HCT116 (cell line): ENCODE results near the gene SIGLEC5. TPM values are rescaled to one million over a fixed set of nuclear protein-coding genes. Genes with fewer than 3 reads are reported as not detected.
A peak's percentile ranks its signal among the peaks of the same experiment; 100 is the strongest.

ENCODE experiments used
- ATAC-seq: fragments of 200-7000 bp; cut with Tn5 transposase; 2 replicates; pipeline ENCODE4 v1.9.1; 2020; ENCODE audit warnings: mild to moderate bottlenecking, moderate library complexity
- BruUV-seq: library from RNA; stranded (reverse); fragments of 400-500 nt; replicated peaks from 2 replicates; lab custom pipeline; 2021; lab: Mats Ljungman, UMichigan
- CTCF ChIA-PET: fragments of 300-600 bp; sonication (Branson Sonifier 250); formaldehyde crosslinking; loops from one replicate; lab custom pipeline; 2021; ENCODE audit warnings: antibody characterized with exemption; lab: Charles Lee
- POLR2A ChIA-PET: fragments of 300-600, 350-600 bp; sonication (Branson Sonifier 250); formaldehyde crosslinking; loops from one replicate; lab custom pipeline; 2021; ENCODE audit warnings: antibody characterized with exemption; lab: Charles Lee
- RAD21 ChIA-PET, 2 experiments: fragments of 300-600 bp; sonication (Branson Sonifier 250); formaldehyde crosslinking; loops; one replicate each; lab custom pipeline; 2023; ENCODE audit warnings: low total read pairs in 2 of 2; ENCODE audit not compliant: uncharacterized antibody in 2 of 2, unreplicated experiment in 2 of 2, low non-redundant PET in 1 of 2; lab: Charles Lee
- DNase-seq: peaks from one replicate; pipeline ENCODE4 v3.0.0-alpha.2; 2010; ENCODE audit warnings: low read depth, low spot score
- H2AFZ ChIP-seq: fragments of 200-600 bp; shearing (Covaris generic), sonication (generic); 2 replicates; pipeline ENCODE4 v1.6.1; 2017; ENCODE audit warnings: low read depth, mixed run types, mixed read lengths, antibody characterized with exemption, low read length; ENCODE audit not compliant: poor library complexity, severe bottlenecking
- H3K27ac ChIP-seq: 2 replicates; pipeline ENCODE4 v1.5.1; 2012; ENCODE audit warnings: low read depth, low read length
- H3K27me3 ChIP-seq: fragments of 200-600 bp; sonication (generic); 2 replicates; pipeline ENCODE4 v1.6.1; 2016; ENCODE audit warnings: mixed run types, low read length, mixed read lengths; ENCODE audit not compliant: insufficient read depth
- H3K36me3 ChIP-seq, 2 experiments: fragments of 200-500 bp in 1 of 2; fragments of 200-600 bp in 1 of 2; sonication (Bioruptor generic) in 1 of 2; sonication (generic) in 1 of 2; 2 replicates each; pipeline versions ENCODE4 v1.5.1 to v1.6.1; 2014 to 2016; ENCODE audit warnings: low read length in 2 of 2, inconsistent platforms in 1 of 2, mixed read lengths in 1 of 2, mixed run types in 1 of 2; ENCODE audit not compliant: insufficient read depth in 2 of 2, control insufficient read depth in 1 of 2
- H3K4me1 ChIP-seq, 2 experiments: fragments of 200-600 bp in 1 of 2; sonication (generic) in 1 of 2; 2 replicates each; pipeline versions ENCODE4 v1.5.1 to v1.6.1; 2012 to 2017; ENCODE audit warnings: low read length in 2 of 2, inconsistent platforms in 1 of 2, mild to moderate bottlenecking in 1 of 2, mixed read lengths in 1 of 2, mixed run types in 1 of 2, moderate library complexity in 1 of 2; ENCODE audit not compliant: insufficient read depth in 2 of 2, control insufficient read depth in 1 of 2
- H3K4me2 ChIP-seq: fragments of 200-600 bp; sonication (generic); 2 replicates; pipeline ENCODE4 v1.6.1; 2017; ENCODE audit warnings: mixed run types, low read length, mixed read lengths
- H3K4me3 ChIP-seq, 2 experiments: fragments of 200-600 bp in 1 of 2; sonication (generic) in 1 of 2; replicated peaks in 1 of 2; 2 replicates each; pipeline ENCODE4 v1.5.1; 2011 to 2016; ENCODE audit warnings: low read length in 2 of 2, control low read depth in 1 of 2, low read depth in 1 of 2, mild to moderate bottlenecking in 1 of 2, mixed read lengths in 1 of 2, mixed run types in 1 of 2
- H3K79me2 ChIP-seq: fragments of 200-600 bp; sonication (generic); 2 replicates; pipeline ENCODE4 v1.6.1; 2017; ENCODE audit warnings: mild to moderate bottlenecking, mixed run types, low read length, moderate library complexity, mixed read lengths; ENCODE audit not compliant: insufficient read depth
- H3K9ac ChIP-seq: fragments of 200-600 bp; sonication (generic); 2 replicates; pipeline ENCODE4 v1.6.1; 2016; ENCODE audit warnings: low read length, mixed read lengths
- H3K9me2 ChIP-seq: fragments of 200-600 bp; sonication (generic), shearing (Covaris generic); 2 replicates; pipeline ENCODE4 v1.6.1; 2017; ENCODE audit warnings: mixed run types, mild to moderate bottlenecking, moderate library complexity; ENCODE audit not compliant: insufficient read depth
- H3K9me3 ChIP-seq, 2 experiments: fragments of 200-500 bp in 1 of 2; fragments of 200-600 bp in 1 of 2; sonication (Bioruptor generic) in 1 of 2; sonication (generic) in 1 of 2; 2 replicates each; pipeline ENCODE4 v1.6.1; 2014 to 2017; ENCODE audit warnings: low read length in 2 of 2, mixed read lengths in 2 of 2, inconsistent platforms in 1 of 2, low read depth in 1 of 2, mild to moderate bottlenecking in 1 of 2, mixed run types in 1 of 2, moderate library complexity in 1 of 2; ENCODE audit not compliant: control insufficient read depth in 1 of 2, insufficient read depth in 1 of 2
- H4K20me1 ChIP-seq: fragments of 200-600 bp; sonication (generic), shearing (Covaris generic); 2 replicates; pipeline ENCODE4 v1.6.1; 2017; ENCODE audit warnings: mixed run types, mild to moderate bottlenecking, moderate library complexity; ENCODE audit not compliant: insufficient read depth
- ATF3 ChIP-seq: IDR thresholded peaks from 2 replicates; pipeline ENCODE4 v1.6.1; 2012
- CTCF ChIP-seq, 3 experiments: fragments of 200-600 bp in 1 of 3; sonication (generic) in 1 of 3; IDR thresholded peaks in 2 of 3; conservative IDR thresholded peaks in 1 of 3; 2 replicates each; pipeline ENCODE4 v1.5.1; 2012 to 2017; ENCODE audit warnings: low read depth in 2 of 3, low read length in 2 of 3, antibody characterized with exemption in 1 of 3, borderline replicate concordance in 1 of 3, control low read depth in 1 of 3, mild to moderate bottlenecking in 1 of 3, mixed read lengths in 1 of 3, mixed run types in 1 of 3, moderate library complexity in 1 of 3; ENCODE audit not compliant: insufficient read depth in 1 of 3
- EGR1 ChIP-seq: IDR thresholded peaks from 2 replicates; pipeline ENCODE4 v1.6.1; 2012; ENCODE audit warnings: low read depth
- EZH2 ChIP-seq: fragments of 200-600 bp; sonication (generic); IDR thresholded peaks from 2 replicates; pipeline ENCODE4 v1.6.1; 2017; ENCODE audit warnings: antibody characterized with exemption, mixed run types
- EZH2phosphoT487 ChIP-seq: fragments of 200-600 bp; IDR thresholded peaks from 2 replicates; pipeline ENCODE4 v1.6.1; 2018; ENCODE audit warnings: antibody characterized with exemption, borderline replicate concordance
- FOSL1 ChIP-seq: IDR thresholded peaks from 2 replicates; pipeline ENCODE4 v1.6.1; 2012; ENCODE audit warnings: low read depth
- JUND ChIP-seq: IDR thresholded peaks from 2 replicates; pipeline ENCODE4 v1.6.1; 2012
- MAX ChIP-seq: IDR thresholded peaks from 2 replicates; pipeline ENCODE4 v1.6.1; 2012
- POLR2A ChIP-seq: IDR thresholded peaks from 2 replicates; pipeline ENCODE4 v1.7.0; 2011; ENCODE audit warnings: borderline replicate concordance; ENCODE audit not compliant: insufficient read depth, insufficient read length; ENCODE audit errors: extremely low read depth
- POLR2AphosphoS5 ChIP-seq: IDR thresholded peaks from 2 replicates; pipeline ENCODE4 v1.6.1; 2011; ENCODE audit warnings: mild to moderate bottlenecking, low read depth, low read length, moderate library complexity
- REST ChIP-seq: IDR thresholded peaks from 2 replicates; pipeline ENCODE4 v1.6.1; 2012; ENCODE audit warnings: low read depth
- TCF7L2 ChIP-seq: IDR thresholded peaks from 2 replicates; pipeline ENCODE4 v1.7.0; 2011; ENCODE audit warnings: borderline replicate concordance, inconsistent platforms; ENCODE audit not compliant: insufficient read depth, insufficient read length; ENCODE audit errors: extremely low read depth
- ZBTB33 ChIP-seq: IDR thresholded peaks from 2 replicates; pipeline ENCODE4 v1.6.1; 2011; ENCODE audit warnings: mild to moderate bottlenecking, low read length, moderate library complexity; ENCODE audit not compliant: insufficient replicate concordance; ENCODE audit errors: extremely low read depth
- ZNF274 ChIP-seq: fragments of 200-500 bp; sonication (Bioruptor generic); IDR thresholded peaks from 2 replicates; pipeline ENCODE4 v1.6.1; 2014; ENCODE audit warnings: mild to moderate bottlenecking, low read depth, low read length, inconsistent platforms
- intact Hi-C: fragments of 100-400 bp; cut with micrococcal nuclease; formaldehyde crosslinking; loops from 2 replicates; pipeline ENCODE4 v1.10.0; 2022
- total RNA-seq: library from RNA; stranded (reverse); gene quantifications from one replicate; pipeline ENCODE4 v1.2.1, GENCODE V29; 2021; ENCODE audit not compliant: unreplicated experiment

SIGLEC5 gene
- total RNA-seq, 1 experiment from 2014 or later: not detected

- no peaks in the 10 kb centered on the region for H3K27me3 ChIP-seq
- H3K9me3 ChIP-seq: no peaks in the 10 kb centered on the region
- H3K4me2 ChIP-seq: peak overlapping the region; percentile 72
- ATAC-seq (no peak), DNase-seq (no peak)
- POLR2A ChIA-PET: interaction anchor here (1.7 kb wide), 1 partner anchor 24 kb away, joined by 6 read pairs; the partner anchor contains the start of gene ZNF175
- H3K79me2 ChIP-seq: no peaks in the 10 kb centered on the region
- RAD21 ChIA-PET: no interaction called here
- H3K27ac ChIP-seq: no peak overlapping the region; the same call in 1 of the 2 replicates
- no peaks in the 10 kb centered on the region for H4K20me1 ChIP-seq
- peak overlapping the region; percentile 39; the same call in 1 of the 2 replicates for H3K9ac ChIP-seq
- H3K9me2 ChIP-seq: no peaks in the 10 kb centered on the region
- intact Hi-C loops: loop anchor here (2.0 kb wide), 1 partner anchor 24 kb away; the partner anchor contains the start of gene ZNF175
- no TSS peak for BruUV-seq
- H3K36me3 ChIP-seq: no peaks in the 10 kb centered on the region
- H3K4me3 ChIP-seq: peak overlapping the region; percentile 51 to 58
- peaks cover 4 to 12% of the 10 kb centered on the region in 2 experiments; a peak in 2 of 4 replicates for H3K4me1 ChIP-seq
- CTCF ChIA-PET: interaction anchor here (0.6 to 1.2 kb wide), 2 partner anchors 63 to 94 kb away, joined by 4 to 5 read pairs; no protein-coding TSS in a partner anchor
- peak overlapping the region; percentile 38 for H2AFZ ChIP-seq
- no peak for TF ChIP-seq TCF7L2
- TF ChIP-seq ZBTB33: no peak
- TF ChIP-seq EGR1: no peak
- TF ChIP-seq JUND: no peak
- TF ChIP-seq POLR2AphosphoS5: no peak
- TF ChIP-seq EZH2: no peak
- no peak for TF ChIP-seq FOSL1
- no peak for TF ChIP-seq CTCF (IDR thresholded peaks at IDR 0.05 in 2 of 3, conservative IDR thresholded peaks at IDR 0.05 in 1 of 3; ENCODE audit: borderline replicate concordance in 1 of 3, insufficient read depth in 1 of 3, low read depth in 2 of 3, low read length in 2 of 3)
- no peak for TF ChIP-seq ATF3
- TF ChIP-seq POLR2A: no peak
- no peak for TF ChIP-seq ZNF274
- TF ChIP-seq REST: no peak
- TF ChIP-seq EZH2phosphoT487: no peak
- no peak for TF ChIP-seq MAX
Measured at GRCh38 chr19:51594774-51595109, 35.5 kb downstream of the SIGLEC5 start.
